Measurements from ENCODE around the gene SRSF11. TPM values are rescaled to one million over a fixed set of nuclear protein-coding genes. Genes with fewer than 3 reads are reported as not detected.

Gene SRSF11
- total RNA-seq, 1 donor: 159 TPM

DNA sequence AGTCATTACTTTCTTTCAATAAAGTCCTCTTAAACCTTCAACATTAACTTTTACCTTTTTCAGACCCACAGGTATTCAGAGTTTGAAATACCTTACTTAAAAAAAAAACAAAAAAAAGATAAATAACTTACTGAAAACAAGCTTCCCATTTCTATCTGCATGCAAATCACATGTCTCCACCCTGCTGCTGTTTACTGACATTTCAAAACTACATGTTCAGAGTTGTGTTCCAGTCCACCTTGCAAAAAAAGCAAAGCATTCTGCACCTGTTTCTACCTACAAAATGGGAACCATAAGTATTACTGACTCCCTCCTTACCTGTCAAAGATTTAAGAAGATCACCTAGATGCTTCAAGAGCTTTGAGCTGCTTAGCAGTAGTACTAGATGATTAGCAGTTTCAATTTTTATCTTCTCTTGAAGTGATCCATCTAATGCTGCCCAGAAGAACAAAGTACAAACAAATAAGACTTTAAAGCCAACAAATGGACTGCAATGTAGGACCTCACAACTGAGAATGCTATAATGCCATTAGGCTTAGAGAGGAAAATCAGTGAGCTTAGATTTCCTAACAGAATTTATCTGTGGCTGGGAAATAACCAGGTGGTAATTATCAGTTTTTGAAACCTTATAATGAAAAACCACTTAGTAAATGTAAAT lies 72.1 kb downstream of the SRSF11 start:
- no peak for DNase-seq (ENCODE audit: low read depth)
- TF ChIP-seq, protein P1, sequence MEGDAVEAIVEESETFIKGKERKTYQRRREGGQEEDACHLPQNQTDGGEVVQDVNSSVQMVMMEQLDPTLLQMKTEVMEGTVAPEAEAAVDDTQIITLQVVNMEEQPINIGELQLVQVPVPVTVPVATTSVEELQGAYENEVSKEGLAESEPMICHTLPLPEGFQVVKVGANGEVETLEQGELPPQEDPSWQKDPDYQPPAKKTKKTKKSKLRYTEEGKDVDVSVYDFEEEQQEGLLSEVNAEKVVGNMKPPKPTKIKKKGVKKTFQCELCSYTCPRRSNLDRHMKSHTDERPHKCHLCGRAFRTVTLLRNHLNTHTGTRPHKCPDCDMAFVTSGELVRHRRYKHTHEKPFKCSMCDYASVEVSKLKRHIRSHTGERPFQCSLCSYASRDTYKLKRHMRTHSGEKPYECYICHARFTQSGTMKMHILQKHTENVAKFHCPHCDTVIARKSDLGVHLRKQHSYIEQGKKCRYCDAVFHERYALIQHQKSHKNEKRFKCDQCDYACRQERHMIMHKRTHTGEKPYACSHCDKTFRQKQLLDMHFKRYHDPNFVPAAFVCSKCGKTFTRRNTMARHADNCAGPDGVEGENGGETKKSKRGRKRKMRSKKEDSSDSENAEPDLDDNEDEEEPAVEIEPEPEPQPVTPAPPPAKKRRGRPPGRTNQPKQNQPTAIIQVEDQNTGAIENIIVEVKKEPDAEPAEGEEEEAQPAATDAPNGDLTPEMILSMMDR (IDR thresholded peaks at IDR 0.05; ENCODE audit: insufficient read depth, low read length): no peak
- H3K4me3 ChIP-seq (ENCODE audit: low read depth, low read length): no peak overlapping the region

DNA sequence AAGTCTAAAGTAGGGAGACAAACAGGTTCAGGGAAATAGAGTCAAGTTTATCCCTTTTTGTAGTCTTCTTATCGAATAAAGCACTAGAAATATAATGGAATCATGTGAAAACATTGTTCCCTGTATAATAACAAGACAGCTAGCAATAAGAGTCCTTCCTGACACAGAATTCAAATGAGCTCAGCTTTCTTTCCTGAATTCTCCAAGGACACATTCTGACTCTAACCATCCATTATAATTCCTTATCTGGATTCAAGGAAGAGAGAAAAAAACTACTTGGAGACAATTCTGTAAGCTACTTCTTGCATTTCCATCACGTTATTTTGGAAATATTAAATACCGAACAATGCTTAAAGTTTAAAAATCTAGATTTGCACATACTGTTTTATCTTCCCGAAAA lies 74.6 kb downstream of the SRSF11 start:
- H3K4me3 ChIP-seq (ENCODE audit: low read depth, low read length): no peak overlapping the region
- TF ChIP-seq, protein P1 (IDR thresholded peaks at IDR 0.05; ENCODE audit: insufficient read depth, low read length): no peak
- DNase-seq (ENCODE audit: low read depth): no peak

- TF ChIP-seq, protein P1 (IDR thresholded peaks at IDR 0.05; ENCODE audit: insufficient read depth, low read length): no peak
- H3K4me3 ChIP-seq (ENCODE audit: low read depth, low read length): no peak overlapping the region
Observed at GRCh38 chr1:70299472-70299871, 78.3 kb downstream of the SRSF11 start.

More at GRCh38 chr1:70299472-70299871, 78.3 kb downstream of the SRSF11 start:
- no peak for DNase-seq (ENCODE audit: low read depth)

Small RNAs within 50 kb of the gene (small RNA-seq; reads per million reads assigned to genes)
- gene RN7SL242P: not detected

Other genes starting within 250 kb of the SRSF11 start
- gene LRRC40, start 15.8 kb upstream of the SRSF11 start, total RNA-seq (ENCODE audit: low replicate concordance): 18.7 and 27.9 TPM in 2 replicates
- 34.3 and 37.7 TPM in 2 replicates for gene ANKRD13C, start 133.3 kb downstream of the SRSF11 start, total RNA-seq (ENCODE audit: low replicate concordance)
- gene CTH, start 189.9 kb downstream of the SRSF11 start, total RNA-seq (ENCODE audit: low replicate concordance): 2.4 and 7.6 TPM in 2 replicates